GM12878 (cell line): Measurements from ENCODE around the gene ATP4B.

Experiments
- CEBPB ChIP-seq, 2 experiments: fragments of 150-350 bp in 1 of 2; IDR thresholded peaks; 2 replicates each; pipeline ENCODE4 v1.6.1; 2012 to 2014; ENCODE audit warnings: low read depth in 2 of 2, low read length in 2 of 2, borderline replicate concordance in 1 of 2, inconsistent platforms in 1 of 2
- EP300 ChIP-seq, 2 experiments: fragments of 150-350 bp in 1 of 2; IDR thresholded peaks; 2 replicates each; pipeline ENCODE4 v1.6.1; 2011 to 2012; ENCODE audit warnings: low read depth in 2 of 2, low read length in 2 of 2, borderline replicate concordance in 1 of 2, improper control_type of control experiment in 1 of 2, inconsistent platforms in 1 of 2; ENCODE audit not compliant: control insufficient read depth in 1 of 2
- MYC ChIP-seq: IDR thresholded peaks from 2 replicates; pipeline ENCODE4 v1.6.1; 2011; ENCODE audit warnings: mild to moderate bottlenecking, low read length, moderate library complexity, inconsistent platforms; ENCODE audit not compliant: insufficient read depth, insufficient replicate concordance, insufficient read length, severe bottlenecking
- NBN ChIP-seq: fragments of 450-650 bp; IDR thresholded peaks from 2 replicates; pipeline ENCODE4 v1.6.1; 2016
- NFYA ChIP-seq: IDR thresholded peaks from 2 replicates; pipeline ENCODE4 v1.6.1; 2011; ENCODE audit warnings: low read depth, mild to moderate bottlenecking, low read length, improper control_type of control experiment, borderline replicate concordance
- RFX5 ChIP-seq: IDR thresholded peaks from 2 replicates; pipeline ENCODE4 v1.6.1; 2011; ENCODE audit warnings: low read depth, low read length, improper control_type of control experiment
- SP1 ChIP-seq: IDR thresholded peaks from one replicate; pipeline ENCODE4 v1.6.1; 2011; ENCODE audit warnings: low read depth, low read length
- TF ChIP-seq, protein P1 (sequence below), 3 experiments: IDR thresholded peaks in 2 of 3; conservative IDR thresholded peaks in 1 of 3; 2 replicates each; pipeline ENCODE4 v1.5.1; 2011; ENCODE audit warnings: low read depth in 3 of 3, low read length in 3 of 3, mild to moderate bottlenecking in 3 of 3, control low read depth in 2 of 3, moderate library complexity in 2 of 3, inconsistent platforms in 1 of 3, mixed read lengths in 1 of 3; ENCODE audit not compliant: control insufficient read depth in 2 of 3, insufficient read depth in 1 of 3; ENCODE audit errors: extremely low read depth in 1 of 3

DNA sequence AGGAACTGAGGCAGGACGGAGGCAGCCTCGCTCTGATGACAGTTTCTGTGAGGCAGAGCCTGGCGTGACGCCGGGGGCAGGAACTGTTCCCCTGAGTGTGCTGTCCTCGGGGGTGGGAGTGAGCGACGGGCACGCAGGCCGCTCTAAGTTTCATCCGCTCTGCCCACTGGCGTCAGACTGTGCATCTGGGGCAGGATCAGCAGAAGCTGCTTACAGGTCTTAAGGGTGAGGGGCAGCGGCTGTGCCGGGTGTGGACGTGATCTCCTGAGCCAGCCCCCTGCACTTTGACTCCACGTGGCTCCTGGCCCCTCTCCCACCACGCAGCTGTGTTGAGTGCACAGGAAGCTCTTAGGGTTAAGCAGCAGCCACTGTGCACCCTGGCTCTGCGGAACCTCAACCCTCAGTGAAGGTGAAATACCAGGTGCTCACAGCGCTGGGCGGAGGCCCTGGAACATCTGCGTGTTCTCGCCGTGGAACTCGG is 10.5 kb upstream of the ATP4B start:
- TF ChIP-seq MYC (no peak), CEBPB (IDR thresholded peaks at IDR 0.05; ENCODE audit: borderline replicate concordance in 1 of 2, low read depth in 2 of 2, low read length in 2 of 2) (no peak), NBN (no peak), RFX5 (no peak), NFYA (no peak), EP300 (IDR thresholded peaks at IDR 0.05; ENCODE audit: borderline replicate concordance in 1 of 2, control insufficient read depth in 1 of 2, low read depth in 2 of 2, low read length in 2 of 2) (no peak), SP1 (no peak)
- TF ChIP-seq, protein P1, sequence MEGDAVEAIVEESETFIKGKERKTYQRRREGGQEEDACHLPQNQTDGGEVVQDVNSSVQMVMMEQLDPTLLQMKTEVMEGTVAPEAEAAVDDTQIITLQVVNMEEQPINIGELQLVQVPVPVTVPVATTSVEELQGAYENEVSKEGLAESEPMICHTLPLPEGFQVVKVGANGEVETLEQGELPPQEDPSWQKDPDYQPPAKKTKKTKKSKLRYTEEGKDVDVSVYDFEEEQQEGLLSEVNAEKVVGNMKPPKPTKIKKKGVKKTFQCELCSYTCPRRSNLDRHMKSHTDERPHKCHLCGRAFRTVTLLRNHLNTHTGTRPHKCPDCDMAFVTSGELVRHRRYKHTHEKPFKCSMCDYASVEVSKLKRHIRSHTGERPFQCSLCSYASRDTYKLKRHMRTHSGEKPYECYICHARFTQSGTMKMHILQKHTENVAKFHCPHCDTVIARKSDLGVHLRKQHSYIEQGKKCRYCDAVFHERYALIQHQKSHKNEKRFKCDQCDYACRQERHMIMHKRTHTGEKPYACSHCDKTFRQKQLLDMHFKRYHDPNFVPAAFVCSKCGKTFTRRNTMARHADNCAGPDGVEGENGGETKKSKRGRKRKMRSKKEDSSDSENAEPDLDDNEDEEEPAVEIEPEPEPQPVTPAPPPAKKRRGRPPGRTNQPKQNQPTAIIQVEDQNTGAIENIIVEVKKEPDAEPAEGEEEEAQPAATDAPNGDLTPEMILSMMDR (IDR thresholded peaks at IDR 0.05 in 2 of 3, conservative IDR thresholded peaks at IDR 0.05 in 1 of 3; ENCODE audit: control insufficient read depth in 2 of 3, extremely low read depth in 1 of 3, insufficient read depth in 1 of 3, low read depth in 3 of 3, low read length in 3 of 3), result no peak
